H9 (cell line): Measurements from ENCODE around the gene SLC1A4. TPM values are rescaled to one million over a fixed set of nuclear protein-coding genes. Genes with fewer than 3 reads are reported as not detected.

Experiments used
- DNase-seq: peaks from one replicate; pipeline ENCODE4 v3.0.0-alpha.2; 2017
- H2AFZ ChIP-seq: one replicate; pipeline ENCODE4 v1.6.1; 2013; ENCODE audit warnings: mild to moderate bottlenecking, low read length, control low read depth, moderate library complexity
- H2AK5ac ChIP-seq: 2 replicates; pipeline ENCODE4 v1.6.1; 2013; ENCODE audit warnings: low read length, control low read depth, mixed read lengths; ENCODE audit not compliant: insufficient read length
- H2BK120ac ChIP-seq: one replicate; pipeline ENCODE4 v1.6.1; 2013; ENCODE audit warnings: low read depth, mild to moderate bottlenecking, low read length, control low read depth, inconsistent platforms; ENCODE audit not compliant: poor library complexity, severe bottlenecking
- H2BK12ac ChIP-seq: 2 replicates; pipeline ENCODE4 v1.6.1; 2013; ENCODE audit warnings: low read length, control low read depth, mixed read lengths, low read depth; ENCODE audit not compliant: insufficient read length
- H2BK15ac ChIP-seq: 2 replicates; pipeline ENCODE4 v1.6.1; 2013; ENCODE audit warnings: low read depth, low read length, control low read depth
- H2BK20ac ChIP-seq: one replicate; pipeline ENCODE4 v1.6.1; 2013; ENCODE audit warnings: low read depth, mild to moderate bottlenecking, low read length, control low read depth, inconsistent platforms; ENCODE audit not compliant: poor library complexity, severe bottlenecking
- H2BK5ac ChIP-seq: 2 replicates; pipeline ENCODE4 v1.6.1; 2013; ENCODE audit warnings: low read length, control low read depth, mixed read lengths; ENCODE audit not compliant: insufficient read length
- H3K14ac ChIP-seq: 2 replicates; pipeline ENCODE4 v1.6.1; 2013; ENCODE audit warnings: low read length, control low read depth; ENCODE audit not compliant: insufficient read depth
- H3K18ac ChIP-seq: 2 replicates; pipeline ENCODE4 v1.6.1; 2013; ENCODE audit warnings: low read depth, mild to moderate bottlenecking, mixed read lengths, low read length, control low read depth; ENCODE audit not compliant: insufficient read length
- H3K23ac ChIP-seq: 2 replicates; pipeline ENCODE4 v1.6.1; 2013; ENCODE audit warnings: low read length, control low read depth, mixed read lengths, low read depth; ENCODE audit not compliant: insufficient read length
- H3K23me2 ChIP-seq: 2 replicates; pipeline ENCODE4 v1.6.1; 2013; ENCODE audit warnings: low read depth, mild to moderate bottlenecking, mixed read lengths, low read length, control low read depth; ENCODE audit not compliant: insufficient read length, poor library complexity, severe bottlenecking
- H3K27ac ChIP-seq: 2 replicates; pipeline ENCODE4 v1.5.1; 2013; ENCODE audit warnings: low read length, control low read depth, mixed read lengths, low read depth; ENCODE audit not compliant: insufficient read length
- H3K27me3 ChIP-seq: 2 replicates; pipeline ENCODE4 v1.6.1; 2013; ENCODE audit warnings: low read length, control low read depth, inconsistent platforms; ENCODE audit not compliant: insufficient read depth
- H3K4ac ChIP-seq: 2 replicates; pipeline ENCODE4 v1.6.1; 2013; ENCODE audit warnings: low read depth, mild to moderate bottlenecking, control low read depth, inconsistent platforms, low read length, moderate library complexity
- H3K4me1 ChIP-seq: 2 replicates; pipeline ENCODE4 v1.6.1; 2013; ENCODE audit warnings: low read length, control low read depth, inconsistent platforms; ENCODE audit not compliant: insufficient read depth
- H3K4me2 ChIP-seq: 2 replicates; pipeline ENCODE4 v1.6.1; 2013; ENCODE audit warnings: low read length, control low read depth, mixed read lengths; ENCODE audit not compliant: insufficient read length, insufficient read depth
- H3K56ac ChIP-seq: 2 replicates; pipeline ENCODE4 v1.6.1; 2013; ENCODE audit warnings: low read depth, mild to moderate bottlenecking, mixed read lengths, low read length, control low read depth; ENCODE audit not compliant: insufficient read length
- H3K79me1 ChIP-seq: 2 replicates; pipeline ENCODE4 v1.6.1; 2013; ENCODE audit warnings: low read depth, mild to moderate bottlenecking, moderate library complexity, low read length, control low read depth, inconsistent platforms; ENCODE audit not compliant: insufficient read depth, poor library complexity, severe bottlenecking
- H3K79me2 ChIP-seq: 2 replicates; pipeline ENCODE4 v1.6.1; 2013; ENCODE audit warnings: low read length, control low read depth, inconsistent platforms; ENCODE audit not compliant: insufficient read depth
- H3K9ac ChIP-seq: 2 replicates; pipeline ENCODE4 v1.6.1; 2013; ENCODE audit warnings: low read length, control low read depth, mixed read lengths; ENCODE audit not compliant: insufficient read length; ENCODE audit errors: extremely low read depth
- H3K9me3 ChIP-seq: one replicate; pipeline ENCODE4 v1.6.1; 2013; ENCODE audit warnings: low read depth, low read length, inconsistent platforms; ENCODE audit not compliant: control insufficient read depth
- H3T11ph ChIP-seq: one replicate; pipeline ENCODE4 v1.6.1; 2013; ENCODE audit warnings: mild to moderate bottlenecking, low read length, control low read depth, inconsistent platforms
- H4K20me1 ChIP-seq: one replicate; pipeline ENCODE4 v1.6.1; 2013; ENCODE audit not compliant: control insufficient read depth, insufficient read length, insufficient read depth
- H4K5ac ChIP-seq: 2 replicates; pipeline ENCODE4 v1.6.1; 2013; ENCODE audit warnings: low read depth, mild to moderate bottlenecking, mixed read lengths, low read length, control low read depth; ENCODE audit not compliant: insufficient read length
- H4K8ac ChIP-seq: replicated peaks from 2 replicates; pipeline ENCODE4 v1.6.1; 2013; ENCODE audit warnings: low read length, control low read depth, mixed read lengths, low read depth; ENCODE audit not compliant: insufficient read length
- H4K91ac ChIP-seq: 2 replicates; pipeline ENCODE4 v1.6.1; 2013; ENCODE audit warnings: low read depth, mild to moderate bottlenecking, moderate library complexity, mixed read lengths, low read length, control low read depth; ENCODE audit not compliant: insufficient read length
- H3K27ac Mint-ChIP-seq, 3 experiments: 2 replicates in 2 of 3; 3 replicates in 1 of 3; pipeline ENCODE4 v1.8.0; 2020 to 2021; ENCODE audit warnings: mixed read lengths in 3 of 3, mild to moderate bottlenecking in 1 of 3, moderate library complexity in 1 of 3
- H3K27me3 Mint-ChIP-seq: 2 replicates; pipeline ENCODE4 v1.8.0; 2021; ENCODE audit warnings: low read depth, mild to moderate bottlenecking, moderate library complexity, mixed read lengths
- H3K36me3 Mint-ChIP-seq, 3 experiments: 2 replicates in 2 of 3; 3 replicates in 1 of 3; pipeline ENCODE4 v1.8.0; 2020 to 2021; ENCODE audit warnings: low read depth in 3 of 3, mixed read lengths in 3 of 3; ENCODE audit not compliant: insufficient read depth in 1 of 3
- H3K4me1 Mint-ChIP-seq, 2 experiments: 2 replicates each; pipeline ENCODE4 v1.8.0; 2020; ENCODE audit warnings: mixed read lengths in 2 of 2
- H3K4me3 Mint-ChIP-seq, 2 experiments: 2 replicates in 1 of 2; 3 replicates in 1 of 2; pipeline ENCODE4 v1.8.0; 2020 to 2021; ENCODE audit warnings: mild to moderate bottlenecking in 2 of 2, mixed read lengths in 2 of 2, moderate library complexity in 1 of 2
- H3K9me3 Mint-ChIP-seq, 2 experiments: 2 replicates in 1 of 2; 3 replicates in 1 of 2; pipeline ENCODE4 v1.8.0; 2020; ENCODE audit warnings: mild to moderate bottlenecking in 2 of 2, mixed read lengths in 2 of 2, moderate library complexity in 1 of 2
- WGBS: extraction: QIAGEN DNeasy Blood & Tissue Kit; methylation state at CpG from one replicate; pipeline ENCODE4 v1.1.7; 2013; ENCODE audit warnings: missing lambda C conversion rate, low lambda C conversion rate, mixed read lengths; ENCODE audit not compliant: insufficient read length; ENCODE audit errors: extremely low coverage; 5-methylcytosine and 5-hydroxymethylcytosine counted together
- total RNA-seq: library from RNA; stranded (reverse); gene quantifications from 2 replicates; pipeline ENCODE4 v1.2.1, GENCODE V29; 2021
- TF ChIP-seq, protein P1 (sequence below): fragments of 200-600 bp; sonication (generic); conservative IDR thresholded peaks from 3 replicates; pipeline ENCODE4 v1.8.0; 2021; ENCODE audit warnings: antibody characterized with exemption, mild to moderate bottlenecking

Gene SLC1A4
- total RNA-seq, 1 experiment from 2014 or later, result 1.9 TPM

DNA sequence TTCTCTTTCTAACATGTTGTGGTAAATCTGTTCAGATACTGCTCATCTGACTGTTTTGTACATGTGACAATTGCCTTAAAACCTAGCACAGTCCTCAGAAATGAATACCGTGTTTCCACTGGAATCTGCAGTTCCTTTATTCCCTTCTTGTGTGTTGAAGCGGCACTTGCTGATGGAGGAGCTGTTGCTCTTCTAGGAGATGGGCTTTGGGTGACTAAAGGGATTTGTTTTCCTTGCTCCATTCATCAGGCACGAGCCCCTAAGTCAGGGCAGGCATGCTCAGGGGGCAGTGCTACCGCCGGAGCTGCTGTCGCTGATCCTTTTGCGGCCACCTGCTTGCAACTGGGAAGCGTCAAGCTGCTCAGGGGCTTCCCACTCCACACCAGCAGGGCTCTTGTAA is 34.5 kb downstream of the SLC1A4 start:
- Histone ChIP-seq H2AK5ac (no peak overlapping the region), H3K56ac (no peak overlapping the region), H3K4ac (no peak overlapping the region), H4K8ac (no peak overlapping the region), H4K20me1 (no peaks in the 10 kb centered on the region), H2BK15ac (no peak overlapping the region), H2BK120ac (no peak overlapping the region), H4K5ac (no peak overlapping the region), H3K79me1 (no peaks in the 10 kb centered on the region), H2BK12ac (no peak overlapping the region), H3K14ac (no peak overlapping the region), H3K9me3 (no peaks in the 10 kb centered on the region), H3K23me2 (no peaks in the 10 kb centered on the region), H3K27me3 (no peaks in the 10 kb centered on the region), H2BK5ac (no peak overlapping the region), H3T11ph (no peak overlapping the region), H3K27ac (no peak overlapping the region), H4K91ac (no peak overlapping the region), H3K23ac (no peak overlapping the region), H2AFZ (no peak overlapping the region), H3K79me2 (no peaks in the 10 kb centered on the region), H3K4me1 (no peaks in the 10 kb centered on the region), H3K4me2 (no peak overlapping the region), H3K9ac (no peak overlapping the region), H2BK20ac (no peak overlapping the region), H3K18ac (no peak overlapping the region)
- no peaks in the 10 kb centered on the region for H3K9me3 Mint-ChIP-seq
- peaks cover 0 to 2% (median 0%) of the 10 kb centered on the region in 3 experiments; a peak in 2 of 7 replicates for H3K36me3 Mint-ChIP-seq
- TF ChIP-seq, protein P1, sequence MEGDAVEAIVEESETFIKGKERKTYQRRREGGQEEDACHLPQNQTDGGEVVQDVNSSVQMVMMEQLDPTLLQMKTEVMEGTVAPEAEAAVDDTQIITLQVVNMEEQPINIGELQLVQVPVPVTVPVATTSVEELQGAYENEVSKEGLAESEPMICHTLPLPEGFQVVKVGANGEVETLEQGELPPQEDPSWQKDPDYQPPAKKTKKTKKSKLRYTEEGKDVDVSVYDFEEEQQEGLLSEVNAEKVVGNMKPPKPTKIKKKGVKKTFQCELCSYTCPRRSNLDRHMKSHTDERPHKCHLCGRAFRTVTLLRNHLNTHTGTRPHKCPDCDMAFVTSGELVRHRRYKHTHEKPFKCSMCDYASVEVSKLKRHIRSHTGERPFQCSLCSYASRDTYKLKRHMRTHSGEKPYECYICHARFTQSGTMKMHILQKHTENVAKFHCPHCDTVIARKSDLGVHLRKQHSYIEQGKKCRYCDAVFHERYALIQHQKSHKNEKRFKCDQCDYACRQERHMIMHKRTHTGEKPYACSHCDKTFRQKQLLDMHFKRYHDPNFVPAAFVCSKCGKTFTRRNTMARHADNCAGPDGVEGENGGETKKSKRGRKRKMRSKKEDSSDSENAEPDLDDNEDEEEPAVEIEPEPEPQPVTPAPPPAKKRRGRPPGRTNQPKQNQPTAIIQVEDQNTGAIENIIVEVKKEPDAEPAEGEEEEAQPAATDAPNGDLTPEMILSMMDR, result no peak
- H3K27me3 Mint-ChIP-seq, result no peaks in the 10 kb centered on the region
- peaks cover 3 to 5% of the 10 kb centered on the region in 2 experiments; a peak in 2 of 4 replicates for H3K4me1 Mint-ChIP-seq
- no peak overlapping the region for H3K4me3 Mint-ChIP-seq
- WGBS, result no CpG with 5 or more reads among the region's 8 CpGs
- DNase-seq, result no peak
- no peak overlapping the region for H3K27ac Mint-ChIP-seq
